ENCODE data around the gene MUTYH.
A peak's percentile ranks its signal among the peaks of the same experiment; 100 is the strongest.

MUTYH gene

DNA sequence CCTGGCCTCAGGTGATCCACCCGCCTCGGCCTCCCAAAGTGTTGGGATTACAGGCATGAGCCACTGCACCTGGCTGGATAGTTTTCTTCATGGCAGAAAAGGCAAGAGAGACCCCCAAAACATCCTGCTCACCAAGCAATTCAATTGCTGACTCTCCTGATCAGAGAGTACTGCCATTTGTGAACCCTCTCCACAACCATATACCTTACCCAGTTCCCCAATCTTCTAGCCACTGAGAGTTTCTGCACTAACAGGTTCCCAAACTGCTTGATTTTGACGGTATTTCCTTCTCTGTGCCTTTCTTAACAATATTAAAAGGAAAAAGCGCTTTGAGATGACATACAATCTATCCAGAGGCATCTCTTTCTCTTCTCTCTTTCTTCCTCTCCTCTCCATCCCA is 39.9 kb upstream of the MUTYH start:
- TF ChIP-seq, protein P1, sequence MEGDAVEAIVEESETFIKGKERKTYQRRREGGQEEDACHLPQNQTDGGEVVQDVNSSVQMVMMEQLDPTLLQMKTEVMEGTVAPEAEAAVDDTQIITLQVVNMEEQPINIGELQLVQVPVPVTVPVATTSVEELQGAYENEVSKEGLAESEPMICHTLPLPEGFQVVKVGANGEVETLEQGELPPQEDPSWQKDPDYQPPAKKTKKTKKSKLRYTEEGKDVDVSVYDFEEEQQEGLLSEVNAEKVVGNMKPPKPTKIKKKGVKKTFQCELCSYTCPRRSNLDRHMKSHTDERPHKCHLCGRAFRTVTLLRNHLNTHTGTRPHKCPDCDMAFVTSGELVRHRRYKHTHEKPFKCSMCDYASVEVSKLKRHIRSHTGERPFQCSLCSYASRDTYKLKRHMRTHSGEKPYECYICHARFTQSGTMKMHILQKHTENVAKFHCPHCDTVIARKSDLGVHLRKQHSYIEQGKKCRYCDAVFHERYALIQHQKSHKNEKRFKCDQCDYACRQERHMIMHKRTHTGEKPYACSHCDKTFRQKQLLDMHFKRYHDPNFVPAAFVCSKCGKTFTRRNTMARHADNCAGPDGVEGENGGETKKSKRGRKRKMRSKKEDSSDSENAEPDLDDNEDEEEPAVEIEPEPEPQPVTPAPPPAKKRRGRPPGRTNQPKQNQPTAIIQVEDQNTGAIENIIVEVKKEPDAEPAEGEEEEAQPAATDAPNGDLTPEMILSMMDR (IDR thresholded peaks at IDR 0.05; ENCODE audit: control insufficient read depth, insufficient read depth, low read depth, low read length, missing control alignments) = no peak

DNA sequence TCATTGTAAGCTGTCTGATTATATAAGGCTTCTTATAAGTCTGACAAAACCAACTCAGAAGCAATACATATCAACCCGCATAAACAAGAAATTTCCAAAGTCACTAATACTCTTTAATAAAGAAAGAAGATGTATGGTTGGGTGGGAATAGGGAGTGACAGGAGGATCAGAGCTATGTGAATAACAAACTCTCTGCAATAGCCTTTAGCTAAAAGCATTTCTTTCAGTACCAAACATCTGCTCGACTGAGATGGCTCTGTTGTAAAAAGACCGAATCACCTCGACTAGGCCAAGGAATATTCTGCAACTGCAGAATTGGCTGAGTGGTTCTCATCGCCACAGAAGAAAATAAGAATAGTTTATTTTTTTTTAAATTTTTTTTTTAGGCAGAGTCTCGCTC is 39.3 kb upstream of the MUTYH start:
- no peak overlapping the region for H3K4me3 ChIP-seq (ENCODE audit: control insufficient read depth, low read depth, low read length)
- TF ChIP-seq, protein P1 (IDR thresholded peaks at IDR 0.05; ENCODE audit: control insufficient read depth, insufficient read depth, low read depth, low read length, missing control alignments) = no peak
- DNase-seq (ENCODE audit: low read depth) = no peak

More for the DNA sequence above, 39.9 kb upstream of the MUTYH start:
- no peak overlapping the region for H3K4me3 ChIP-seq (ENCODE audit: control insufficient read depth, low read depth, low read length)
- DNase-seq (ENCODE audit: low read depth) = no peak

DNA sequence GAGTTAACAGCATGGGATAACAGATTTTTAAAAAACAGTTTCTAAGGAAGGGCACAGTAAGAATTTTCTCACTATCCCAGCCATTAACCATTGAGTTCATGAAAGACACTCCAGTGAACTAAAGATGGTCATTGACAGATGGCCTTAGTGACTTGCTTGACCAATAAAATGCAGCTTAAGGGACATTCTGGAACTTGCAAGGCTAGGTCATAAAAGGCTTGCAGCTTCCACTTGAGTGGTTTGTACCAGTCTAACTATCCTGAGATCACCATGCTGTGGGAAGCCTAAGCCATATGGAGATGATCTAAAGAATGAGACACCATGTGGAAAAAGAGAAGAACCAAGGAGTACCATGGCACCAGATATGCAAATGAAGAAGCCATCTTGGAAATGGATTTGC is 37.9 kb upstream of the MUTYH start:
- TF ChIP-seq, protein P1 (IDR thresholded peaks at IDR 0.05; ENCODE audit: control insufficient read depth, insufficient read depth, low read depth, low read length, missing control alignments) = no peak
- DNase-seq (ENCODE audit: low read depth) = no peak
- H3K4me3 ChIP-seq (ENCODE audit: control insufficient read depth, low read depth, low read length) = no peak overlapping the region

DNA sequence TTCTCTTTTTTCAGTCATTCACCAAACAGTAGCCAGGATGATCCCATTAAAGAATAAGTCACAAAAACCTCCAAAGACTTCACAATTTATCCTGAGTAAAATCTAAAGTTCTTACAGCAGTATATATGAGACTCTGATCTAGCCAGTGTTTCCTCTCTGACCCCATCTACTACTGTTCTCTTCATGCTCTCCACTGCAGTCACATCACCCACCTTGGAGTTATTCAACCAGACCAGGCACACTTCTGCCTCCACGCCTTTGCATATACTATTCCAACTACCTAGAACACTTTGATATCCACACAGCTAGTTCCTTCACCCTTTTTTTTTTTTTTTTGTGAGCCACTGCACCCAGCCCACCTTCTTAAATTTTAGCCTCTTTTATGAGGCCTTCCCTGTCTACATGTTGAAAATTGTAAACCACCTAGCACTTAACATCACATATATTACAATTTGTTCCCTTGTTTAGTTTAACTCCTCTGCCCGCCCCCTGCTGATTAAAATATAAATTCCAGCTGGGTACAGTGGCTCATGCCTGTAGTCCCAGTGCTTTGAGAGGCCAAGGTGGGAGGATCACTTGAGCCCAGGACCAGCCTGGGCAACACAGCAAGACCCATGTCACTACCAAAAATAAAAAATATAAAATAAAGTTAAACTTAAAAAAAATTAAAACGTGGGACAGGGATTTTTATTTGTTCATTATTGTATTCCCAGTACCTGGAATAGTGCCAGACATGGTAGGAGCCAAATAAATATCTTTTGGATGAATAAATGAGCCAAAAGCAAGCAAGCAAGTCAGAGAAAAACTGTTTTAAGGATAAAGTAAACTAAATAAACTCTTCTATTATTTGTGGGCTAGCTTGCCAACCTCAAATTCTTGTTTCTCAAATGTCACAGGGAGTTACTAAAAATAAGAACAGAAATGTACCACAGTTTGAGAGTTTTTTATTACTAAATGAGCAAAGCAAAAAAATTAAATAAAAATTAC is 35.2 kb upstream of the MUTYH start:
- no peak for DNase-seq (ENCODE audit: low read depth)
- TF ChIP-seq, protein P1 (IDR thresholded peaks at IDR 0.05; ENCODE audit: control insufficient read depth, insufficient read depth, low read depth, low read length, missing control alignments) = peak; percentile 19
- no peak overlapping the region for H3K4me3 ChIP-seq (ENCODE audit: control insufficient read depth, low read depth, low read length)

DNA sequence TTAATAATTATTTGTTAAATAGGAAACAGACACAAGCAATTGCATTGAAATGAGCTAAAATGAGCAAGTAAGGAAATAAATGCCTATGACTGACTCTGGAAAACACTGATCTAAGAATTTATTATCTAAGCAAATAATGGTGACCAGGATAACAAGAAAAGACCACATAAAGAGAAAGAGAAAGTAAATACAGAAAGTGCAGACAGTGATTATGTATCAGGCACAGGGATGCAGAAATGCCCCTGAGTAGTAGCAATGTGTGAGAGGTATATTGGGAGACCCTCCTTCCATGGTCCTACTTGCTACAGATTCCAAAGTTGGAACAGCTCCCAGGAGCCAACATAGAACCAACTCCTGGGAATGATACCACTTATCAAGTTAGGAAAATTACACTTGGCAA is 33.3 kb upstream of the MUTYH start:
- TF ChIP-seq, protein P1 (IDR thresholded peaks at IDR 0.05; ENCODE audit: control insufficient read depth, insufficient read depth, low read depth, low read length, missing control alignments) = no peak
- no peak for DNase-seq (ENCODE audit: low read depth)
- H3K4me3 ChIP-seq (ENCODE audit: control insufficient read depth, low read depth, low read length) = no peak overlapping the region

DNA sequence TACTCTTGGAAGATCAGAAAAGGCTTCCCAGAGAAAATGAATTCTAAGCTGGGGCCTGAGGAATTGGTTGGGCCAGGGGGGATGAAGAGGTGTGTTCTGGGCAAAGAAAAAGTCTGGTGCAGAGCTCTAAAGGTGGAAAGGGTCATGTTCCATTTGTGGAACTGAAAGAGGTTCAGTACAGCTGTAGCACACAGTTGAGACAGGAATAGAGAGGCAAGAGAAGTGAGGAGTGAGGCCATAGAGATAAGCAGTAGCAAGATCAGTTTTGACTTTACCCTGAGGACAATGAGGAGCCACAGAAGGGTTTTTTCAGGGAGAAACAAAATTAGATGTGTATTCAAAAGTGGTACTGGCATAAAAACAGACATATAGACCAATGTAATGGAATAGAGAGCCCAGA is 30.3 kb upstream of the MUTYH start:
- TF ChIP-seq, protein P1 (IDR thresholded peaks at IDR 0.05; ENCODE audit: control insufficient read depth, insufficient read depth, low read depth, low read length, missing control alignments) = no peak
- DNase-seq (ENCODE audit: low read depth) = no peak

More for the DNA sequence above, 30.3 kb upstream of the MUTYH start:
- no peak overlapping the region for H3K4me3 ChIP-seq (ENCODE audit: control insufficient read depth, low read depth, low read length)

All from AG09309 (cell line).